ENCODE measurements around the gene S1PR5.
A peak's percentile ranks its signal among the peaks of the same experiment; 100 is the strongest.

The S1PR5 gene

GRCh38 chr19:10497371-10497770, 19.9 kb downstream of the S1PR5 start:
- ATAC-seq = no peak
- TF ChIP-seq RARB (CRISPR knock-in tag; IDR thresholded peaks at IDR 0.05) (no peak), ZFP3 (CRISPR knock-in tag; IDR thresholded peaks at IDR 0.05) (no peak), TSHZ2 (CRISPR knock-in tag; IDR thresholded peaks at IDR 0.05) (no peak), CSRNP3 (CRISPR knock-in tag; IDR thresholded peaks at IDR 0.05) (no peak), ARNTL (CRISPR knock-in tag; IDR thresholded peaks at IDR 0.05; ENCODE audit: borderline replicate concordance, low read depth) (no peak), SNAI2 (CRISPR knock-in tag; IDR thresholded peaks at IDR 0.05) (no peak)

- TF ChIP-seq ZNF565 (CRISPR knock-in tag; conservative IDR thresholded peaks at IDR 0.05; ENCODE audit: low read depth) (no peak), TCF4 (CRISPR knock-in tag; IDR thresholded peaks at IDR 0.05; ENCODE audit: borderline replicate concordance) (no peak), BACH2 (CRISPR knock-in tag; IDR thresholded peaks at IDR 0.05; ENCODE audit: borderline replicate concordance) (no peak), POU6F1 (CRISPR knock-in tag; IDR thresholded peaks at IDR 0.05; ENCODE audit: borderline replicate concordance, low read depth) (no peak), TSHZ2 (CRISPR knock-in tag; IDR thresholded peaks at IDR 0.05) (no peak), ZNF8 (CRISPR knock-in tag; IDR thresholded peaks at IDR 0.05) (no peak), SNAI2 (CRISPR knock-in tag; IDR thresholded peaks at IDR 0.05) (no peak), ESRRG (CRISPR knock-in tag; IDR thresholded peaks at IDR 0.05) (no peak), ARNTL (CRISPR knock-in tag; IDR thresholded peaks at IDR 0.05; ENCODE audit: borderline replicate concordance, low read depth) (no peak), ISL1 (CRISPR knock-in tag; IDR thresholded peaks at IDR 0.05) (no peak)
These were observed 25.7 kb downstream of the S1PR5 start for GRCh38 chr19:10491472-10492047.

GRCh38 chr19:10486551-10486950, 30.7 kb downstream of the S1PR5 start:
- TF ChIP-seq CREB5 (CRISPR knock-in tag; IDR thresholded peaks at IDR 0.05; ENCODE audit: low read depth) = no peak
- TF ChIP-seq ZFP30 (CRISPR knock-in tag; IDR thresholded peaks at IDR 0.05) = no peak
- no peak for ATAC-seq

More at GRCh38 chr19:10491472-10492047, 25.7 kb downstream of the S1PR5 start:
- ATAC-seq = no peak; the same call in 2 of the 3 replicates

- TF ChIP-seq POU6F1 (CRISPR knock-in tag; IDR thresholded peaks at IDR 0.05; ENCODE audit: borderline replicate concordance, low read depth) (no peak), BACH2 (CRISPR knock-in tag; IDR thresholded peaks at IDR 0.05; ENCODE audit: borderline replicate concordance) (no peak), CSRNP3 (CRISPR knock-in tag; IDR thresholded peaks at IDR 0.05) (no peak), ZNF565 (CRISPR knock-in tag; conservative IDR thresholded peaks at IDR 0.05; ENCODE audit: low read depth) (no peak), CREB5 (CRISPR knock-in tag; IDR thresholded peaks at IDR 0.05; ENCODE audit: low read depth) (no peak), OSR1 (CRISPR knock-in tag; IDR thresholded peaks at IDR 0.05) (no peak), ARNTL (CRISPR knock-in tag; IDR thresholded peaks at IDR 0.05; ENCODE audit: borderline replicate concordance, low read depth) (no peak)
- ATAC-seq = peak; percentile 91
These were observed 38.3 kb downstream of the S1PR5 start for GRCh38 chr19:10478903-10479384.
